Renal pelvis (tissue), 4 donors: ENCODE data around the gene CDX1. TPM values are rescaled to one million over a fixed set of nuclear protein-coding genes. Genes with fewer than 3 reads are reported as not detected.

Source experiments
- DNase-seq: peaks from one replicate; pipeline ENCODE4 v3.0.0-alpha.2; 2013
- polyA plus RNA-seq, 3 donors: library from polyadenylated mRNA; unstranded; fragments of 120-200 nt; gene quantifications; one replicate each; pipeline ENCODE4 v1.2.1, GENCODE V29; 2013; ENCODE audit not compliant: insufficient read length in 3 of 3

CDX1 gene
- polyA plus RNA-seq, 3 donors = 0.84 to 1.1 (median 0.89) TPM

DNA sequence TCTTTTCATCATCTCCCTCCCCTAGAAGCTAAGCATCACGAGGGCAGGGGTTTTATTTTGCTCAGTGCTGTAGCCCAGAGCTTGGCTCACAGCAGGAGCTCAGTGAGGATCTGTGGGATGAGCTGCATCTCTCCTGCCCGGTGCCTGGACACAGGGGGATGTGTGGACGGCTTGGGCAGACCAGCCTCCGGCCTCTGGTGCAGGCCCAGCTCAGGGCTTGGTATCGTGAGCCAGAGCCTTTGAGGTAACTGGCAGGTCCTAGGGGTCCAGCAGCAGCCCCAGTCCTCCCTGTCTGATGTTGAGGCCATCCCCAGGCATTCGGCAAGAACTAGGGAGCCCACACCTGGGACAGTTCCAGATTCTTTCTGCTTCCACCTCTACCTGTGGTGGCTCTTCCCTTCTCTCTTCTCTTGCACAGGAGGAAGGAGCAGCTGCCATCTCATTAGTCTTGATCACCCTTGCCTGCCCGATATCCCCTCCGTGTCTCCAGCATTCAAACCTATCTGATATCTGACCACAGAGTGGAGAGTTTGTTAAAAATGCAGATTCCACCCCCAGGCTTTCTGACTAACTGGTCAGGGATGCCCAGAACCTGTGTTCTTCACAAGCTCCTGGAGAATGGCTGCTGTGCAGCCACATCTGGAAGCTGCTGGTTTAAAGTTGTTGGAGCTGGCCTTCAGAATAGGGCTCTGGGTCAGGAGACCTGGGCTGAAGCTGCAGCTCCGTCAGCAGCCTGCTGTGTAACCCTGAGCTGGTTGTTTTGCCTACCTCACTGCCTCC lies 15.4 kb downstream of the CDX1 start:
- no peak for DNase-seq

DNA sequence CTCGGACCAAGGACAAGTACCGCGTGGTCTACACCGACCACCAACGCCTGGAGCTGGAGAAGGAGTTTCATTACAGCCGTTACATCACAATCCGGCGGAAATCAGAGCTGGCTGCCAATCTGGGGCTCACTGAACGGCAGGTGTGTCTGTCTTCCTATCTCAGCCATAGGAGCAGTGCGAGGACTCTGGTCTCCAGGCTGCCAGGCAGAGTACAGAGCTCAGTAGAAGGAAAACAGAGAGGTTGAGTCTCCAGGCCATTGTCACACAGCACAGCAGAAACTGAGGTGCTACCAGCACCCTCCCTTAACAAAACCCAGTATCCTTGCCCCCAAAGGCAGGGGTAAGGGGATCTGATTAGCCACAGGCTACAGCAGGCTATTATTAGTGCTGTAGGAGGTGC lies 16.2 kb downstream of the CDX1 start:
- no peak for DNase-seq

DNA sequence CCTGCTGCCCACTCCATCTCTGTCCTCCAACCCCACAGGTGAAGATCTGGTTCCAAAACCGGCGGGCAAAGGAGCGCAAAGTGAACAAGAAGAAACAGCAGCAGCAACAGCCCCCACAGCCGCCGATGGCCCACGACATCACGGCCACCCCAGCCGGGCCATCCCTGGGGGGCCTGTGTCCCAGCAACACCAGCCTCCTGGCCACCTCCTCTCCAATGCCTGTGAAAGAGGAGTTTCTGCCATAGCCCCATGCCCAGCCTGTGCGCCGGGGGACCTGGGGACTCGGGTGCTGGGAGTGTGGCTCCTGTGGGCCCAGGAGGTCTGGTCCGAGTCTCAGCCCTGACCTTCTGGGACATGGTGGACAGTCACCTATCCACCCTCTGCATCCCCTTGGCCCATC lies 16.9 kb downstream of the CDX1 start:
- no peak for DNase-seq

DNA sequence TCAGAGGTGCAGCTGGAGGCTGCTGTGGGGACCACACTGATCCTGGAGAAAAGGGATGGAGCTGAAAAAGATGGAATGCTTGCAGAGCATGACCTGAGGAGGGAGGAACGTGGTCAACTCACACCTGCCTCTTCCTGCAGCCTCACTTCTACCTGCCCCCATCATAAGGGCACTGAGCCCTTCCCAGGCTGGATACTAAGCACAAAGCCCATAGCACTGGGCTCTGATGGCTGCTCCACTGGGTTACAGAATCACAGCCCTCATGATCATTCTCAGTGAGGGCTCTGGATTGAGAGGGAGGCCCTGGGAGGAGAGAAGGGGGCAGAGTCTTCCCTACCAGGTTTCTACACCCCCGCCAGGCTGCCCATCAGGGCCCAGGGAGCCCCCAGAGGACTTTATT lies 17.4 kb downstream of the CDX1 start:
- DNase-seq = no peak

DNA sequence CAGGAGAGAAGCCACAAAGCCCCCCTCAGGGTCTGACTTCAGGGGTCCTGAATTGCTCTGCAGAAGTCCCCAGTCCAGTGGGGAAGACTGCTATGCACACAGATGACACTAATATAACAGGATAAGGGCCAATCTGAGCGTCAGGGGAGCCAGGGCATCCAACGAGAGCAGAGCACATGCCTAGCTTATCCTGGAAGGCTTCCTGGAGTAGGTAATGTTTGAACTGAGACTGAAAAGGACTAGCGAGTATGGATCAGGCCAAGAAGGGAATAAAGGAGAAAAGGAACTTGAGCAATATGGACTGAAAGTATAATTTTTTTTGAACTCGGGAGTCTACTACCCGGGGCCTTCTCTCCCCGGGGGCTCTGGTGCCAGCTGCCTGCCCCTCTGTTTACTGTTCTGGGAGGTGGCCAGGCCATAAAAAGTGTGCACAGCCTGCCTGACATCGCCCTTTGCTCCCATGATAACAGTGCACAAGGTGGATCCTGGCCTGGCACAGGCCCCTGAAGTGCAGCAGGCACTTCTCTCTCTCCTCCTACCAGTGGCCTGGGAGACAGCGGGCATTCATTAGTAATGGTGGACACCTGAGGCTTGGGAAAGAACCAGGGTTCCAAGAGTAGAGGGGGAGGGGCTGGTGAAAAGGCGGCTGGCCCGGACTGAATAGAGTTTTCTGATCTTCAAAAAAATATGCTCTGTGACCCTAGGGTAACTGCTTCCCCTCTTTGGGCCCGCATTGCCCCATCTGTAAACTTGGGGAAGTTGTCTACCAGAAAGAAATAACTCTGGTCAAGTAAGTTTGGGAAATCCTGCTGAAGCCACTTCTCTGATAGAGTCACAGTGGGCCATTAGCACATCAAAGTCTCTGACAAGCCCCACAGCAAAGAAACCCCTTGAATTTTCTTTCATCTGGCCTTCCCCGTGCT lies 18.7 kb downstream of the CDX1 start:
- no peak for DNase-seq

DNA sequence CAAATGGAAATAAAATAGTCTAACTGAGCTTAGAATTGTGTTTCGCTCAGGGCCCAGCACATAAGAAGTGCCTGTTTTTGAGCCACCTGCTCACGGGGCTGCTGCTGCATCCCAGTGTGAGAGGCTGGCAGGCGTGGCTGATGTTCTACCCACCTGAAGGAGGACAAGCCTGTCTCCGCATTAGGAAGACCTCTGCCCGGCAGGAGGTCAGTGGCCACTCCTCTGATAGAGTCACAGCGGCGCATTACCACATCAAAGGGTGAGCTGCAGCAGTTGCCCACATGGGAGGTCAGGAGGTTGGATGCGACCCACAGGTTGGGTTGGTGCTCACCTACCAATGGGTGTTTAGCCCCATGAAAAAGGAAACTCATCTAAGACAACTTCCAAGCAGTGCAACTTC lies 19.6 kb downstream of the CDX1 start:
- no peak for DNase-seq

DNA sequence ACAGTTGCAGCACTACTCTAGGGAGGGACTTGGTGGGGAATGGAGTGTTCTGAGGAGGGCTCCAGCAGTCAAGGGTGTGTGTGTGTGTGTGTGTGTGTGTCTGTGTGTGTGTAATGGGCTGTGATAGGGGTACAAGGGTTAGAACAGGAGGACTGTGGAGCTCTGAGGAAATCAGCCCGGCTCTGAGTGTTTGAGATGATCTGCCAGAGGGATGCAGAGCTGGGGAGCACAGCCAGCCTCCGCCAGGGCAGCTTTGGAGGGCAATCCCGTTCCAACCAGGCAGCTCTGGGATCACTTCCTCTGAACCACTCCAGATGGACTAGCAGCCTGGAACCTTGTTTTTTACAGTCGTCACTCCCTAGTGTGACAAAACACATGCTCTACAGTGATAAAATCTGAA lies 20.3 kb downstream of the CDX1 start:
- no peak for DNase-seq

DNA sequence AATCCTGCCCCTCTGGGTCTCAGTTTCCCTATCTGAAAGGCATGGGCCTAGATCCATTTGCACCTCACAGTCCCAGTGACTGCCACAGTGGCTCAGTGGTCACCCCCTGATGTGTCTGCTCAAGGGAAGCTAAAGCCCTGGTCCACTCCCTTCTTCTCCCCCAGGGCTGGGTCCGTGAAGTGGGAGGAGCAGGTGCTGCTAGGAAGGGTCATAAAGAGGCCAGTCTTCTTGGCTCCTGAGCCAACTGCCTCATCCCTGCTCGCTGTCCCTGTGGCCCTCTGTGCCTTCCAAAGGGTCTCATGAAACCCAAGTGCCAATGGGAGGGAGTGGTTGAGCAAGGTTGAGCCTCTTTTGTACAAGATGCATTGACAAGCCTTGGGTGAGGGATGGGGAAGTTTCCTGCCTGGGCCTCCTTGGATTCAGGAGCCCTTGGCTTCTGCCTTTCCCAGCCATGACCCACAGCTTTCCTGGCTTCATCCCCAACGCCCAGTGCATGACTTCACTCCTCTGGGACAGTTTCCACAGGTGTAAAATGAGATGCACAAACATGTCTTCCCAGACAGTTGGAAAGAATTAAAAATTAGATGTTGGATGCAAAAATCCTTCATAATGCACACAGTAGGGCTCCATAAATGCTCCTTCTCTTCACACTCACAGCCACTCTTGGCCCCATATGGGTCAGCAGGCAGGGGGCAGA lies 21.7 kb downstream of the CDX1 start:
- DNase-seq = no peak

DNA sequence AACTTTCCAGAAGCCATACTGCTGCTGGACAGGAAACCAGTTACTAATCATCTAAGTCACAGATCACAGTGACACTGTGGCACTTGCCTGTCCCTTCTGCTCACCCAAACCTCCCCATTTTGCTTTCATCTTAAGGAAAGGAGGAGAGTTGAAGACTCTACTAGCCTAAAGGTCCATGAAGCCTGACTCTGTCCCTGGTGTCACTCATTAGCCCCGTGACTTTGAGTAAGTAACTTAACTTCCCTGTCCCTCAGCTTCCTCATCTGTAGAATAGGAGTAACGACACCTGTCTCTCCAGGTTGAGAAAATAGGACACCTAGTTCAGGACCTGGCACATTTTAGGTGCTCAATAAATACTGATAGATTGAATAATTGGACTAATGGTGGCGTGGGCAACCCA lies 22.7 kb downstream of the CDX1 start:
- DNase-seq = no peak

DNA sequence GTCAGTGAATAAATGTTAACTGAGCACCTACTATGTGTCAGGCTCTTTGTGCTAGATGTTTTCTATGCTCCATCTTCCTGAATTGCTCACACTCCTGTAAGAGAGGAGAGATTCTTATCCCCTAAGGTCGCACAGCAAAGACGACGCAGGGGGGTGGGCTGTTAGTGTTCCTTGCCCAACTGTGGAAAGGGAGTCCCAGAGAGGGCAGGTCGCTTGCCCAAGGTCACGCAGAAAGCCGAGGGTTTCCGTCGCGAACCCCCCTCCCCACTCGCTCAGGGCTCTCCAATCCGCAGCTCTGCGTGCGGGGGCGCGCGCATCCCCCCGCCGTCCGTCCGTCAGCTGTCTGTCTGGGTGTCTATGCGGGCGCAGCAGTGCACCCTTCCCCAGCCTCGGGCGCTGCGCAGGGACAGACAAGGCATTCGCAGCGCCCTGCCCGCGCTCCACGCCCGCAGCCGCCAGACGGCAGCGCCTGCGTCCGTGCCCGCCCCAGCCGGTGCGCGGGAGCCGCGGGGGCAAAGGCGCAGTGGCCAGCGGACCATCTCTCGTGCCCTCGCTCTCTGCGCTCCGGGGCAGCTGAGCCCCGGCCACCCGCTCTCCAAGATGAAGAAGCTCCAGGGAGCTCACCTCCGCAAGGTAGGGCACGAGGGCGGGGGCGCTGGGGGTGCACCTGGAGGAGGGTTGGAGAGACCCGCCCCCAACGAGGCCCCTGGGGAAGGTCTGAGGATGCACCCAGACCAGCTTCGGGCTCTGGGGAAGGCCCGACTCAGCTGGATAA lies 23.3 kb downstream of the CDX1 start, which contains the start of gene SLC6A7:
Gene SLC6A7, plus strand, starts transcription at position 335 of the 775 bp plus-strand sequence. Its CDS starts 266 bp downstream, at position 601.
- DNase-seq = no peak

DNA sequence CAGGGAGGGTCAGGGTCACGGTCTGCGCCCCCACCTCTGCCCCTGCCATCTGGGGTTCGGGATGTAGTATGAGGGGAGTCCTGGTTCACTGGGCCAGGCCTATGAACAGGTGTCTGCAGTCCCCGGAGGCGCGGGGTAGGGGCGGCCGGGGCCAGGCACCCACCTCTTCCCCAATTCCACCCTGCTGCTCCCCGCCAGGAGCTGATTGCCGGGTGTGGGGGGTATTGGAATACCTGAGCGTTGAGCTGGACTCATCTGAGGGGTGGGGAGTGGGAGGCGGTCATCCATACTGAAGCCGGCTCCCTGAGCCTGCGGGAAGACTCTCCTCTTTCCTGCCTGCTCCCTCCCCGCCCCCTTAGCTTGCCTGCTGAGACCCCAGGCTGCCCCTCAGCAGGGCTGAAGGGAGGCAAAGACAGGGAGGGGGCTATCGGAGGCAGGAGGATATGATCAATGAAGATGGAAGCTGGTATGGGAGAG lies 24.0 kb downstream of the CDX1 start:
- DNase-seq = no peak

DNA sequence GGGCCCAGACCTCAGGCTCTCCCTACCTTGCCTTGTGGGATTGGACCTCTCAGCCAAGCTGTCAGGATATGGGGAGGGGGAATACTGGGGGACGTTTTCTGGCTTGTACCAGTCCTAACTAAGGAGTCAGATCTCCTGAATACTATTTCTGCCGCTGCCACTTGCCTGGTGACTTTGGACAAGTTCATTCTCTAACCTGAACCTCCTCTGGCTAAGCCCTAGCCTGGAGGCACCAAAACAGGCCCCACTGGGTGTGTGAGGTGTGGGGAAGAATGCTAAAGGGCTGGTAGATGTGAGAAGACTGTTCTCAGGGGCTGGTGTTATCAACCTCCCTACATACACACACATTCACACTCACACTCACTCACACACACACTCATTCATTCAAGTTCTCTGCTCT lies 24.4 kb downstream of the CDX1 start:
- no peak for DNase-seq

DNA sequence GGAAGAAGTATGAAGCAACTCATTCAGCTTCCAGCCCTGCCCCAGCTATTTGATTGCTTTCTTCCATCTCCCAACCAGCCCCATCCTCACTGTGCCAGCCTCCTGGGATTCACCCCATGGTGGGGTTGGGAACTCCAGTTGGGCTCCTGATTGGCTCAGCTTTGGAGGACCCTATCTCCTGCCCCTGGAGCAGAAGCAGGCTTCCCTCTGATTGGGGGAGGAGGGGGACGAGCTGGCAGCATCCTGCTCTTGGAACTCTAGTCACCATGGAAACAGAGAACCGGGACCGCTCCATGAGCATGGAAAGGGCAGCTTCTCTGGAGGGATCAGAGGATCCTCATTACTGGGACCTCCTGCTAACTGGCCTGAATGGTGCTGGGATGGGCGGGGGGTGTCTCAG lies 25.9 kb downstream of the CDX1 start:
- no peak for DNase-seq

DNA sequence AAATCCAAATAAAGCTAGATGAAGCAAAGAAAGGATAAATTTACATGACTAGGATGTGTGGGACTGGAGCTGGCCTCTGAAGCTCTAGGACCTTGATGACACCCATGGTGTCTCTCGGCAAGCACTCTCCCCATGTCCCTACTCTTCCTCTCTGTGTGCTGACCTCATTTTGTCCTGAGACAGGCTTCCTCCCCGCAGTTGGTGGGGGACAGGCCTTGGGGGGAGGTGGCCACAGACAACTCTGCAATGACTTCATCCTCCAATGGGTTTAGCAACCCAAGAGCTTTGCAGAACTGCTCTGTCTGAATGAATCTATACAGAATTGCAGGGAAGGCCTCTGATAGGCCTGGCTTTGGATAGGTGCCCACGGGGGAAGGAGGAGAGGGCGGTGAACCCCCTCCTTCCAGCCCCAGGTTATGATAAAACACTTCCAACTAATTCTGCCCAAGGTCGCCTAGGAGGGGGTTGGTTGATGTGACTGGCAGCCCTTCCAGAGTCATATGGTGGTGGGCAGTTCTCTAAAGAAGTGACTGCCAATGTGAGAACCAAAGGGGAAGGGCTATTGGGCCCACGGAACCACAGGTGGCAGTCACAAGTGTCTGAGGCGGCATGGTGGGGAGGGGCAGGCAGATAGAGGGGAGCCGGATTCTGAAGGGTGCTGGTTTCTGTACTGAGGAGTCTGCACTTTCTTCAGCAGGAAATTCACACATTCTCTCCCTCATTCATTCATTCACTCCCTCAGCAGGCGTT lies 29.3 kb downstream of the CDX1 start:
- DNase-seq = no peak

DNA sequence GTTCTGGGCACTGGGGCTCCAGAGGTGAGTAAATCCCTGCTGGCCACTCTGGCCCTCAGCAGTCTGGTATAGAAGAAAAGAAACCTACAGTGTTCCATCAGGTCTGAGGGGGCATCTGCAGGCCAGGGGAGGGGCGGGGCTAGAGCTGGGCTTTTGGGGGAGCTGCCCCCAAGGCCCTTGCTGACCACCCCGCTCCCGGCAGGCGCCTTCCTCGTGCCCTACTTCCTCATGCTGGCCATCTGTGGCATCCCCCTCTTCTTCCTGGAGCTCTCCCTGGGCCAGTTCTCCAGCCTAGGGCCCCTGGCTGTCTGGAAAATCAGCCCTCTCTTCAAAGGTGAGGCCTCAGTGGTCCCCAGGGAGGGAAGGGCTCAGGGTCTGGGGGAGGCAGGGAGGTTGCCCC lies 29.9 kb downstream of the CDX1 start:
- DNase-seq = no peak

DNA sequence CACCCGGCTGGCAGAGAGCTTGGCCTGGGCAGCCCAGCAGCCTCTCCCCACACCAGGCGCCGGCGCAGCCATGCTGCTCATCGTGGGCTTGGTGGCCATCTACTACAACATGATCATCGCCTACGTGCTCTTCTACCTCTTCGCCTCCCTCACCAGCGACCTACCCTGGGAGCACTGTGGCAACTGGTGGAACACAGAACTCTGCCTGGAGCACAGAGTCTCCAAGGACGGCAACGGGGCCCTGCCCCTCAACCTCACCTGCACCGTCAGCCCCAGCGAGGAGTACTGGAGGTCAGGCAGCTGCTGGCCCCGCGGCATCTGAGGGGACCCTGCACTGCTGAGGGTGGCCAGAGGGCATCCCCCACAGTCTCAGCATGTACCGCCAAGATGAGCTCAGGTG lies 30.4 kb downstream of the CDX1 start:
- no peak for DNase-seq

DNA sequence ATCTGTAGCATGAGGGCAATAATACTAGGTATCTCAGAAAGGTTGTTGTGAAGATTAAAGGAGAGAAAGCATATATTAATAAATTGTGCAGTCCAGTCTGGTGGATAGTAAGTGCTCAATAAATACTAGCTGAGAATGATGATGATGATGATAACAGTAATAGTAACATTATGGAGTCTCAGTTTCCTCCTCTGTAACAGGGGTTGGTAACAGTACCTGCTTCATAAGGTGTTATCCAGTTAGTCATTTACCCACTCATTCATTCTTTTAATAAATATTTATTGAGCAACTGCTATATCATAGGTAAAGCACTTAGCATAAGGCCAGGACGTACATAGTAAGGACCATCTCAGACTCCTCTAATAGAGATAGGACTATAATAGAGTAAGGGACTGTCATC lies 30.9 kb downstream of the CDX1 start:
- no peak for DNase-seq

DNA sequence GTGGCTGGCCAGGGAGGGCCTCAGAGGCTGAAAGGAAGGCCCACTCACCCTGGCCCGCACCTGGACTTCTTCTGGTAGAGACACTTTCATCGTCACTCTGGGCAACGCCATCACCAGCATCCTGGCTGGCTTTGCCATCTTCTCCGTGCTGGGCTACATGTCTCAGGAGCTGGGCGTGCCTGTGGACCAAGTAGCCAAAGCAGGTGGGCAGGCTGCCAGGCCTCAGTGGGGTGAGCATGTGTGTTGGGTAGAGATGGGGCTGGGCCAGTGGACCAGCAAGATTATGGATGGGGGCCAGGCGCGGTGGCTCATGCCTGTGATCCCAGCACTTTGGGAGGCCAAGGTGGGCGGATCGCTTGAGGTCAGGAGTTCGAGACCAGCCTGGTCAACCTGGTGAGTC lies 35.9 kb downstream of the CDX1 start:
- no peak for DNase-seq

DNA sequence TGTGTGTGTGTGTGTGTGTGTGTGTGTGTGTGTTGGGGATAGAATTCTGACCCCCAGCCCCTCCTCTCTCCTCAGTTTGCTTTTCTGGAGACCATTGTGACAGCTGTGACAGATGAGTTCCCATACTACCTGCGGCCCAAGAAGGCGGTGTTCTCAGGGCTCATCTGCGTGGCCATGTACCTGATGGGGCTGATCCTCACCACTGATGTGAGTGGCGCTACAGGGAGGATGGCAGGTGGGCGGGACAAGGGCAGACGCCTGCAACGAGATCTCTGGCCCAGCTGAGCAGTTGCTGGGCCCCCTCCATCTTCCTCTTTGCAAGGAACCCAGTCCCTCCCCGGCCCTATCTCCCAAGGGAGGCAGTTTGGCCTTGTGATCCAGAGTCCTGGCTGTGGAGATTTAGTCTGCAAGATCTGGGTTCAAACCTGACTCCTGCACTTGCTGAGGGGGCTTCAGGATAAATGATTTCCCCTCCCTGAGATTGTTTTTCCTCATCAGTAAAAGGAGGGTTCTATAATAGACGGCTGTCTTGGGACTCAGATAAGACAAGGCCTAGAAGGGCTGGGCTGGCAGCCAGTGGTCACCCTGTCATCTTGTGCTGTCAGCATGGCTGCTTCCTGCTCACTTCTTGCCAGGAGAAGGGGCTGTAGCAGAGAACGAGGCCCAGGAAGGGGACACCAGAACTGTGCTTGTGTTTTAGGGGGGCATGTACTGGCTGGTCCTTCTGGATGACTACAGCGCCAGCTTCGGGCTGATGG lies 37.4 kb downstream of the CDX1 start:
- DNase-seq = no peak

DNA sequence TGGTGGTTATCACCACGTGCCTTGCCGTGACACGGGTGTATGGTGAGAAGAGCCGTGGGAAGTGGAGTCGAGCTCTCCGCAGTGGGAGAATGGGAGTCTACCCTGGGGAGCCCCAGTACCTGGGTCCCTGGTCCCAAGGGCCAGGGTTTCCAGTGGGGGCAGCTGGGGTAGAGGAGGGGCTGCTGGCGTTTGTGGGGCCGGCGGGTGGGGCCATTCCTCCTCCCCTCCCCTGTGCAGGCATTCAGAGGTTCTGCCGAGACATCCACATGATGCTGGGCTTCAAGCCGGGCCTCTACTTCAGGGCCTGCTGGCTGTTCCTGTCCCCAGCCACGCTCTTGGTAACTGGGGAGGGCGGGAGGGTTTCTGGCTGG lies 38.0 kb downstream of the CDX1 start:
- DNase-seq = no peak
